Calu3 (cell line): ENCODE data around the gene WAS. TPM values are rescaled to one million over a fixed set of nuclear protein-coding genes. Genes with fewer than 3 reads are reported as not detected.

Experiments
- BruUV-seq: library from RNA; stranded (reverse); fragments of 400-500 nt; replicated peaks from 2 replicates; lab custom pipeline; 2021; lab: Mats Ljungman, UMichigan
- CTCF ChIA-PET: fragments of 300-600 bp; sonication (Branson Sonifier 250); formaldehyde crosslinking; loops from one replicate; lab custom pipeline; 2022; ENCODE audit warnings: antibody characterized with exemption; lab: Charles Lee
- DNase-seq: peaks from one replicate; pipeline ENCODE4 v3.0.0; 2022
- H3K27ac Mint-ChIP-seq: one replicate; pipeline ENCODE4 v1.8.0; 2022; ENCODE audit warnings: mixed read lengths; ENCODE audit not compliant: unreplicated experiment
- H3K27me3 Mint-ChIP-seq: one replicate; pipeline ENCODE4 v1.8.0; 2022; ENCODE audit warnings: mixed read lengths; ENCODE audit not compliant: unreplicated experiment
- H3K36me3 Mint-ChIP-seq: one replicate; pipeline ENCODE4 v1.8.0; 2022; ENCODE audit warnings: mild to moderate bottlenecking, moderate library complexity, mixed read lengths; ENCODE audit not compliant: insufficient read depth, unreplicated experiment
- H3K4me1 Mint-ChIP-seq: one replicate; pipeline ENCODE4 v1.8.0; 2022; ENCODE audit warnings: mild to moderate bottlenecking, low read depth, mixed read lengths; ENCODE audit not compliant: unreplicated experiment
- H3K4me3 Mint-ChIP-seq: one replicate; pipeline ENCODE4 v1.8.0; 2022; ENCODE audit warnings: mild to moderate bottlenecking, low read depth, moderate library complexity, mixed read lengths; ENCODE audit not compliant: unreplicated experiment
- H3K9me3 Mint-ChIP-seq: one replicate; pipeline ENCODE4 v1.8.0; 2022; ENCODE audit warnings: low read depth, mixed read lengths; ENCODE audit not compliant: unreplicated experiment
- intact Hi-C: fragments of 100-400 bp; cut with micrococcal nuclease; formaldehyde crosslinking; loops from one replicate; pipeline ENCODE4 v1.10.0; 2022; ENCODE audit not compliant: unreplicated experiment
- total RNA-seq: library from RNA; stranded (reverse); gene quantifications from 2 replicates; pipeline ENCODE4 v1.2.3, GENCODE V29; 2022
- TF ChIP-seq, protein P1 (sequence below): fragments of 200-600 bp; IDR thresholded peaks from one replicate; pipeline ENCODE4 v1.8.0; 2022; ENCODE audit warnings: antibody characterized with exemption; ENCODE audit not compliant: unreplicated experiment

Gene WAS
- total RNA-seq, 1 experiment from 2014 or later: not detected

DNA sequence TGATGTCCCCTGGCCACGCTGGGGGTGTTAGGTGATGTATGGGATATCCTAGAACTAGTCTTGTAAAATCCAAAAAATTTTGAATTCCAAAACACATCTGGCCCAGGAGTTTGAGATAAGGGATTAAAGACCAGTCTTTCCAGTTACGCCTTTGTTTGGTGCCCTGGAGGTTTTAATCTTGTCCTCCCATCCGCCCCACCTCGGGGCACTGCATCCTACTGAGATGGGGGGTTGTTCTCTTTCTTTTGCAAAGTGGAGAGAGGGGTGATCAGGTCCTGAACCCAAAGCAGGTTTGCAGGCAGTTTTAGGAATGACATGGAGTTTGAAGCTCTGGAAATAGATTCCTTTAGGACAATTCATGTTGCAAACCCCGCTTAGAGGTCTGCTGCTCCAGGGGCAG is 14.7 kb downstream of the WAS start:
- Mint-ChIP-seq H3K27me3 (no peaks in the 10 kb centered on the region), H3K4me1 (peaks cover 11% of the 10 kb centered on the region), H3K4me3 (no peak overlapping the region), H3K9me3 (no peaks in the 10 kb centered on the region), H3K27ac (no peak overlapping the region), H3K36me3 (peaks cover 30% of the 10 kb centered on the region)
- CTCF ChIA-PET: no interaction called here
- BruUV-seq: no TSS peak
- TF ChIP-seq, protein P1, sequence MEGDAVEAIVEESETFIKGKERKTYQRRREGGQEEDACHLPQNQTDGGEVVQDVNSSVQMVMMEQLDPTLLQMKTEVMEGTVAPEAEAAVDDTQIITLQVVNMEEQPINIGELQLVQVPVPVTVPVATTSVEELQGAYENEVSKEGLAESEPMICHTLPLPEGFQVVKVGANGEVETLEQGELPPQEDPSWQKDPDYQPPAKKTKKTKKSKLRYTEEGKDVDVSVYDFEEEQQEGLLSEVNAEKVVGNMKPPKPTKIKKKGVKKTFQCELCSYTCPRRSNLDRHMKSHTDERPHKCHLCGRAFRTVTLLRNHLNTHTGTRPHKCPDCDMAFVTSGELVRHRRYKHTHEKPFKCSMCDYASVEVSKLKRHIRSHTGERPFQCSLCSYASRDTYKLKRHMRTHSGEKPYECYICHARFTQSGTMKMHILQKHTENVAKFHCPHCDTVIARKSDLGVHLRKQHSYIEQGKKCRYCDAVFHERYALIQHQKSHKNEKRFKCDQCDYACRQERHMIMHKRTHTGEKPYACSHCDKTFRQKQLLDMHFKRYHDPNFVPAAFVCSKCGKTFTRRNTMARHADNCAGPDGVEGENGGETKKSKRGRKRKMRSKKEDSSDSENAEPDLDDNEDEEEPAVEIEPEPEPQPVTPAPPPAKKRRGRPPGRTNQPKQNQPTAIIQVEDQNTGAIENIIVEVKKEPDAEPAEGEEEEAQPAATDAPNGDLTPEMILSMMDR: no peak
- intact Hi-C loops: no loop called here
- DNase-seq: no peak

GRCh38 chrX:48700246-48700645 is 16.6 kb downstream of the WAS start:
- Mint-ChIP-seq H3K27ac (no peak overlapping the region), H3K4me1 (peaks cover 28% of the 10 kb centered on the region), H3K9me3 (no peaks in the 10 kb centered on the region), H3K36me3 (peaks cover 38% of the 10 kb centered on the region), H3K27me3 (no peaks in the 10 kb centered on the region), H3K4me3 (no peak overlapping the region)
- intact Hi-C loops: no loop called here
- CTCF ChIA-PET: interaction anchor here (0.7 kb wide), 1 partner anchor 1442 kb away, joined by 4 read pairs; no protein-coding TSS in a partner anchor
- DNase-seq: no peak
- TF ChIP-seq, protein P1: no peak
- no TSS peak for BruUV-seq

DNA sequence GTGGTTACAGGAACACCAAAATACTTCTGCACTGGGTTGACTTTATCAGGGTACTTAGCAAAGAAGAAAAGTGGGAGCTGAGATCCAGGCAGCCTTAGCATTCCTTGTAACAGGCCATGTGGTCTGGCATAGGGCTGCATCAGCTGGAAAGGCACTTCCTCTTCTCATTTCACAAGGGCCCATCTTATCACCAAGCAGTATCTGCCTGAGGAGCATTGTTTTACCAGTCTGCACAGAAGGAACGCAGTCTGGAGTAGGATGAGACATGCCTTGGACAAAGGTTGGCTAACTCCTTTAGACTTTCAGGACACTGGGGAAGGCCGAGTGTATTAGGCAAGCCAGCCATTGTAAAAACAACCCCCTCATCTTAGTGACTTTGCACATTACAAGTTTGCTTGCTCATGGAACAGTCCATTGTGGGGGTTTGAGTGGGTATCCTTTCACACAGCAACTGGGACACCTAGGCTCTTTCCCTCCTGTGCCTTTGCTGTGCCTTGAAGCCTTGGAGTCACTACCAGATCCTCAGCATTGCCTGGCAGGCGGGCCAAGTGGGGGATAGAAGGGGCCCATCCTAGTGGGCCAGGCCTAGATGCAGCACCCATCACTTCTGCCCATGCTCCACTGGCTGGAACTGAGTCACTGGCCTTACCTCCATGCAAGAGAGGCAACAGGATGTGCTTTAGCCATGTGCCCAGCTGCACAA is 17.5 kb downstream of the WAS start:
- no peak overlapping the region for H3K4me3 Mint-ChIP-seq
- no peaks in the 10 kb centered on the region for H3K27me3 Mint-ChIP-seq
- H3K36me3 Mint-ChIP-seq: peaks cover 31% of the 10 kb centered on the region
- TF ChIP-seq, protein P1: no peak
- peaks cover 28% of the 10 kb centered on the region for H3K4me1 Mint-ChIP-seq
- no peaks in the 10 kb centered on the region for H3K9me3 Mint-ChIP-seq
- CTCF ChIA-PET: no interaction called here
- BruUV-seq: no TSS peak
- intact Hi-C loops: no loop called here
- H3K27ac Mint-ChIP-seq: no peak overlapping the region
- DNase-seq: no peak

DNA sequence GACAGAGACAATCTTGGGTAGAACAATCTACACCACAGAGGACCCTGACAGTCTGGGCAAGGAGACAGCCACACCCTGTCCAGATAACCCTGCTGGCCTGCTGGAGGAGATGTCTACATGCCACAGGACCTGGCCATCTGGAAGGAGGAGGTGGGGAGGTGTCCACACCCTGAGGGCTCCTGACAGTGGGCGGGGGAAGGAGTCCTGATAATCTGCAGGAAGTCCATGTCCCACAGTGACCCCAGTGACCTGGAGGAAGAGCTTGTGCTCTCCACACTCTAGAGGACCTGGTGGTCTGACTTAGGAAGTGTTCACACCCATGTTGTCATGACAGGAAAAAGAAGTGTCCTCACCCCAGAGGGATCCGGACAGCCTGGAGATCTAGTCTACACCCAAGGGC is 18.4 kb downstream of the WAS start:
- peaks cover 28% of the 10 kb centered on the region for H3K4me1 Mint-ChIP-seq
- no peak overlapping the region for H3K4me3 Mint-ChIP-seq
- no peaks in the 10 kb centered on the region for H3K27me3 Mint-ChIP-seq
- H3K9me3 Mint-ChIP-seq: no peaks in the 10 kb centered on the region
- TF ChIP-seq, protein P1: no peak
- no peak for DNase-seq
- no TSS peak for BruUV-seq
- H3K27ac Mint-ChIP-seq: no peak overlapping the region
- peaks cover 22% of the 10 kb centered on the region for H3K36me3 Mint-ChIP-seq
- CTCF ChIA-PET: no interaction called here
- intact Hi-C loops: no loop called here
